ENCODE data around the gene ERICH6.

DNA sequence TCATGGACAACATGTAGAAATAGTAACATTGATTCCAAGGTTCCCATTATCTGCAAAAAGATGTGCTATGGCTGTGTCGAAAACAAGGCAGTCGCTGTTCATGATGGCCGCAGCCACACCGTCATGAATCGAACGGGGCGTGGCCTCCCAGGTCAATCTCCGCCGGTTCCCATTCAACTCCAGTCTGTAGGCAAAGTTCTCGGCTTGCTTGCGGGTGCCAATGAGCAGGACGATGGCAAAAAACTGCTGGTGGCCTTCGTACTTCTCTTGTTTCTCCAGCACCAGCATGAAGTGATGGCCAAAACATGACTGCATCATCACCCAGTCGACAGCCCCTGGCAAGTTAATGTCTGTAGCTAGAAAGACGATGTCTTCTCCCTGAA lies 38.4 kb upstream of the ERICH6 start:
- TF ChIP-seq, protein P1, sequence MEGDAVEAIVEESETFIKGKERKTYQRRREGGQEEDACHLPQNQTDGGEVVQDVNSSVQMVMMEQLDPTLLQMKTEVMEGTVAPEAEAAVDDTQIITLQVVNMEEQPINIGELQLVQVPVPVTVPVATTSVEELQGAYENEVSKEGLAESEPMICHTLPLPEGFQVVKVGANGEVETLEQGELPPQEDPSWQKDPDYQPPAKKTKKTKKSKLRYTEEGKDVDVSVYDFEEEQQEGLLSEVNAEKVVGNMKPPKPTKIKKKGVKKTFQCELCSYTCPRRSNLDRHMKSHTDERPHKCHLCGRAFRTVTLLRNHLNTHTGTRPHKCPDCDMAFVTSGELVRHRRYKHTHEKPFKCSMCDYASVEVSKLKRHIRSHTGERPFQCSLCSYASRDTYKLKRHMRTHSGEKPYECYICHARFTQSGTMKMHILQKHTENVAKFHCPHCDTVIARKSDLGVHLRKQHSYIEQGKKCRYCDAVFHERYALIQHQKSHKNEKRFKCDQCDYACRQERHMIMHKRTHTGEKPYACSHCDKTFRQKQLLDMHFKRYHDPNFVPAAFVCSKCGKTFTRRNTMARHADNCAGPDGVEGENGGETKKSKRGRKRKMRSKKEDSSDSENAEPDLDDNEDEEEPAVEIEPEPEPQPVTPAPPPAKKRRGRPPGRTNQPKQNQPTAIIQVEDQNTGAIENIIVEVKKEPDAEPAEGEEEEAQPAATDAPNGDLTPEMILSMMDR (IDR thresholded peaks at IDR 0.05) = no peak
- TF ChIP-seq EP300 (IDR thresholded peaks at IDR 0.05; ENCODE audit: low read depth) = no peak
